ENCODE measurements around the gene IGF2BP3. TPM values are rescaled to one million over a fixed set of nuclear protein-coding genes. Genes with fewer than 3 reads are reported as not detected.

IGF2BP3 gene
- total and polyA plus RNA-seq, 12 donors, result 0.03 to 67.4 (median 0.68) TPM; not detected in 3

DNA sequence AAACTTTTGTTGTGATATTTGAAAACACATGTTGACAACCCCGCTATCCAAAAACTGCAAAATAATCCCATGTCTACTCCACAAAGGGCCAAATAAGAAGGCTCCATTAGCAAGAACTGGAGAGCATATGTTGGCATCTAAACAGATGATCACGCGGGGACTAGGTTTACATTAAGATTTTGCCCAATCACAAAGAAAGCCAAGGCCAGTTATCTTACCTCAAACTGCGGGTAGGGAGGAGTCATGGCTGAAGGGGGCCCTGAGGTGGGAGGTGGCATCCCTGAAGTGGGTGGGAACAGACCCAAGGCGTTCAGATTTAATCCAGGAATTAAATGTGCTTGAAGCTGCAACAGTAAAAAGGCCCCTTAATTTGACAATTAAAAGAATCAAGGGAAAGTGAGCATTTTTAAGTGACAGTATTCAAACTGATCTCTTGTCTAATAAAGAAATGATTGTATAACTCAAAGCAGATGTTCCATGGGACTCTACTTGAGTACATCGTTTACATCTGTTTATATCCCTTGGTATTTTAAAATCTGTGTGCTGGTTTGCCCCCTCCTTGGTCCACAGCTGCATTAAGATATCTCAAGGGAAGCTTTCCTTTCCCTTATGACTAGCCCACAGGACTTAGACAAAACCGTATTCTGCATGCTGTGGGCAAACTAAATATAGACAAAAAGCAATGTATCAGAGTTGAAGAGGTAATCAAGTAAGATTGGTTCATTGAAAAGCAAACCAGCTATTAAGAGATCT, 128.3 kb downstream of the IGF2BP3 start:
- no peak for DNase-seq
- Histone ChIP-seq H3K9me3 (replicated peaks in 1 of 3) (no peaks in the 10 kb centered on the region), H3K27ac (no peak overlapping the region), H3K36me3 (replicated peaks in 1 of 2) (no peaks in the 10 kb centered on the region), H3K4me3 (no peak overlapping the region), H3K27me3 (no peaks in the 10 kb centered on the region), H3K4me1 (replicated peaks in 1 of 2) (no peaks in the 10 kb centered on the region)
- 75 to 83% (median 80%) methylated on average over 7 of the region's 7 CpGs for WGBS, 4 donors
- TF ChIP-seq CTCF (IDR thresholded peaks at IDR 0.05), result no peak
- TF ChIP-seq POLR2A (IDR thresholded peaks at IDR 0.05), result no peak
- intact Hi-C loops (cut with DNase I), result no loop called here

DNA sequence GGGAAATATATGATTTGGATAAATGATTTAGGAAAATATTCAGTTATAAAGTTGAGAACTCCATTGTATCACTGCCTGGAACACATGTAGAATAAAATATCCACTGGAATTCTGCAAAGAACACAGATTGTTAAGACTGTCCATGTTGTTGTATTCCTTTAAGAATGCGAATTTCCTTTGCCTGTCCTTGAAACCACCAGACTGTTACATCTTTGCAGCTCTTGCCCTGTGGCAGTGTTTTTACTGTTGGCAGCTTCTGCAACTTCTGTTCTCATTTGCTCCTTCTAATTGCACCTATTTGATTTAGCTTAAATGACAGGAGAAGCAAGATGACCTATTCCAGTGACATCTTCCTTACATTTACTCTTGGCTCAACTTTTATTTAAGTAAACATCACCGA, 131.4 kb downstream of the IGF2BP3 start:
- DNase-seq, result no peak
- WGBS, 4 donors, result 37 to 58% (median 51%) methylated on average over 2 of the region's 2 CpGs
- H3K36me3 ChIP-seq (replicated peaks in 1 of 2), result no peaks in the 10 kb centered on the region
- no peak overlapping the region for H3K27ac ChIP-seq
- intact Hi-C loops (cut with DNase I), result no loop called here
- H3K4me3 ChIP-seq, result no peak overlapping the region
- no peaks in the 10 kb centered on the region for H3K9me3 ChIP-seq (replicated peaks in 1 of 3)
- no peaks in the 10 kb centered on the region for H3K27me3 ChIP-seq
- TF ChIP-seq CTCF (IDR thresholded peaks at IDR 0.05) (no peak), POLR2A (IDR thresholded peaks at IDR 0.05) (no peak)
- peaks cover 6 to 10% of the 10 kb centered on the region in 2 donors for H3K4me1 ChIP-seq (replicated peaks in 1 of 2)

DNA sequence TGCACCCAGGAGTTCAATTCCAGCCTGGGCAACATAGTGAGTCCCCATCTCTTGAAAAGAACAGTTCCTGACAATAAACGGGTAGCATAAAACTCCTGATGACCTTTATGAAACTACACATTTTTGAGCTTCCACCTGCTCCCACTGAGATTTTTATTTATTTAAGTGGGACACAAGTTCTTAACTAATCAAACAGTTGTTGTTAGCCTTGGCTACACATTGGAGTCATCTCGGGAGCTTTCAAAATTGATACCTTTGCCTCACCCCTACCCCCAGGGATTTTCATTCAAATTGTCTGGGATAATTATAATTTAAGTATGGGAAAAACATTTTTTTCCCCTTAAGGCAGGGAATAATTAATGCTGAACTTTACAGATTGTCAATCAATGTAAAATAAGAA, 131.9 kb downstream of the IGF2BP3 start:
- WGBS, 4 donors, result 77 to 89% (median 81%) methylated on average over 2 of the region's 2 CpGs
- intact Hi-C loops (cut with DNase I), result no loop called here
- Histone ChIP-seq H3K9me3 (replicated peaks in 1 of 3) (no peaks in the 10 kb centered on the region), H3K27me3 (no peaks in the 10 kb centered on the region), H3K4me1 (replicated peaks in 1 of 2) (peaks cover 6 to 10% of the 10 kb centered on the region in 2 donors), H3K4me3 (no peak overlapping the region), H3K27ac (no peak overlapping the region), H3K36me3 (replicated peaks in 1 of 2) (no peaks in the 10 kb centered on the region)
- no peak for TF ChIP-seq POLR2A (IDR thresholded peaks at IDR 0.05)
- no peak for TF ChIP-seq CTCF (IDR thresholded peaks at IDR 0.05)
- no peak for DNase-seq

GRCh38 chr7:23337374-23337773, 132.9 kb downstream of the IGF2BP3 start:
- H3K9me3 ChIP-seq (replicated peaks in 1 of 3), result no peaks in the 10 kb centered on the region
- no peak overlapping the region for H3K27ac ChIP-seq
- intact Hi-C loops (cut with DNase I), result no loop called here

More at GRCh38 chr7:23337374-23337773, 132.9 kb downstream of the IGF2BP3 start:
- H3K36me3 ChIP-seq (replicated peaks in 1 of 2), result no peaks in the 10 kb centered on the region
- TF ChIP-seq CTCF (IDR thresholded peaks at IDR 0.05), result no peak
- no peak for TF ChIP-seq POLR2A (IDR thresholded peaks at IDR 0.05)
- no peaks in the 10 kb centered on the region for H3K27me3 ChIP-seq
- no peak for DNase-seq
- H3K4me3 ChIP-seq, result no peak overlapping the region
- peaks cover 6 to 10% of the 10 kb centered on the region in 2 donors for H3K4me1 ChIP-seq (replicated peaks in 1 of 2)
